Fibroblast of the conjunctiva (primary cell): Measurements from ENCODE around the gene SNAPC3.
A peak's percentile ranks its signal among the peaks of the same experiment; 100 is the strongest.
"Not testable (repeated sequence)": the region's sequence is repeated elsewhere in the genome, so short reads cannot be mapped to it uniquely, and the experiment has no call there.

Experiments used
- DNase-seq: peaks from one replicate; pipeline ENCODE4 v3.0.0-alpha.2; 2010; ENCODE audit warnings: low read depth

Gene SNAPC3

DNA sequence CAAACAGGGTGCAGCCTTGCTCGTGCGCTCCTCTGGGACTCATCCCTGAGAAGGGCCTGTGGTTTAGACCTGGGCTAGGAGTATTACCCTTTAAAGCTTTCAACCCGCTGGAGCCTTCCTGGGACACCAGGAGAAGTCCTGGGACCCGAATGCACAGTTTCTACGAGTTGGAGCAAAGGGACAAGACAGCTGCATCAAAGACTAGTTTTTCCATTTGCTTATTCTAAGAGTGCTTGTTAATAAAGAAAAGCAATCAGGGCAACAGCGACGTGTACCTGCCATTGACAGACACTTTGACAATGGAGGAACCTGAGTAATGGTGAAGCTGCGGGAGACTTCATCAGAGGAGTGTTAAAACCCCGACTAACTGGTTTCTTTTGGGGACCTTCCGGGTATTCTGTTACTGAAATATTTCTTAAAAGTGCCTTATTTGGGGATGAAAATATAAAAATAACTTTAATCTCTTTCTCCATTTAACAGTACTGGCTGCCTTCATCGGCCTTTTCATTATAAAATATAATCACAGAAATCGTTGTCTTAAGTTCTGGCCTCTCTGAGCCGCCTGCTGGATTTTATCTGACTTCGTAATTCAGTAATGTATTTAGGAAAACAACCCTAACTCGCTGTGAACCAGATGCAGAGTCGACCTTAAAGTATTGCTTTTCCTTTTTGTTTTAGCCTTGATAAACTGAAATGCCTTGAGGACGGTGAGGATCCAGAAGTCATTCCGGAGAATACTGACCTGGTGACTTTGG is 732 bp downstream of the SNAPC3 start:
- DNase-seq, result peak; percentile 13

DNA sequence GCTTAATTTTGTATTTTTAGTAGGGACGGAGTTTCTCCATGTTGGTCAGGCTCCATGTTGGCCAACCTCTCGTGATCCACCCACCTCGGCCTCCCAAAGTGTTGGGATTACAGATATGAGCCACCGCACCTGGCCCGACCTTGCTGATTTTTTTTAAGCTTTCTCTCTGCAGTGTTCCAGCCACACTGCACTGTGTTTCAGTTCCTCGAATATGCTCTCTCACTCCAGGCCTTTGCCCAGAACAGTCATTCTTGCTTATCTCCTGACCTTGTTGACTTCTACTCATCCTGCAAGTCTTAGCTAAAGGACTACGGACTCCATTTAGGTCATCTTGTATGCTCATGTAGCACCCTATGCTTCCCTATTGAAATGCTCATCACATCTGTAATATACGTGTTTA is 3.3 kb downstream of the SNAPC3 start:
- no peak for DNase-seq

DNA sequence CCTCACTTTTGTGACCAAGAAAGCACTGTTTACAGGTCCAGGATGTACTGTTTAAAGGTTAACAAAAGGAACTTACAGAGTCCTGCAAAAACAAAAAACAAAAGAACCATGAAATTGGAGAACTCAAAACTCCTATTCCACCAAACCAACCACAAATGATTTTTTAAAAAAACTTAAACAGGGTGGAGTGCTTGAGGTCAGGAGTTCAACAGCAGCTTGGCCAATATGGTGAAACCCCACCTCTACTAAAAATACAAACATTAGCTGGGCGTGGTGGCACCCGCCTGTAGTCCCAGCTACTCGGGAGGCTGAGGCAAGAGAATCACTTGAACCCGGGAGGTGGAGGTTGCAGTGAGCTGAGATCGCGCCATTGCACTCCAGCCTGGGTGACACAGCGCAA is 5.0 kb downstream of the SNAPC3 start:
- not testable (repeated sequence) for DNase-seq

DNA sequence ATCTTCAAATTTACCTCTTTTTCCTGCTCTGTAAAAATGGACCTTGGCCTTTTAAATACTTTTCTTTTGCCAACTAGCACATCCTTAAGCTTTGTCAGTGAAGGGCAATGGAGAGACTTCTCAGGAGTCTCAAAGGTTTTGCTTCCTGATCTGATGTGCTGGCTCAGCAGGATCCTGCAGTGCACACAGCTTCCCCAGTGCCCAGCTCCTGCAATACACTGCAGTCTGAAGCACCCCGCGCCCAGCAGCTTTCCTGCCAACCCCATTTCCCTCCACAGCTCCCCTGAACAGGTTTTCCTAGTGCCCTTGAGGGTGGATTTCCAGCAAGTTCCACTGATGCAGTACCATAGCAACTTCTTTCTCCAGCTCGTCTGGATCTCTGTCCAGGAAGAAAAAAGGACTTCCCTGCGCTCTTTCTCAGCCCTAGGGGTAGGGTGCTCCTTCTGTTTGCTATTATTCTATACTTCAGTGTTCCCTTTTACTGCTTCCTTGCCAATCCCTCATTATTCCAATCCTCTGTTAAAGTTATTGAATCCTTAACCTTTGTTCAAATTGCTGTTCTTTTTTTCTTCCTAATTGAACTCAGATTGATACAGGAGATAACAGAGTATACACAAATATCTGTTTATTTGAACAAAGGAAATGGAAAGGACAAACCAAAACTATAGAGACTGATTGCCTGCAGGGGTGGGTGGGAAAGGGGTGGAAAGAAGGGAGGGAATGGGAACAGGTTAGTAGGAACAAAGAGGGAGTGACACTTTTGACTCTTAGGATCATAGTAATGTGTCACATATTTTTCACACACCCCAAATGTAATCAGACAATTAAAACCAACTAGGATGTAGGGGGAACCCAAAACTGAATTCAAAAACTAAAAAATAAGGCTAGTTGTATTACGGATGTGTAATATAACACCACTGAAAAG is 8.5 kb downstream of the SNAPC3 start:
- no peak for DNase-seq

DNA sequence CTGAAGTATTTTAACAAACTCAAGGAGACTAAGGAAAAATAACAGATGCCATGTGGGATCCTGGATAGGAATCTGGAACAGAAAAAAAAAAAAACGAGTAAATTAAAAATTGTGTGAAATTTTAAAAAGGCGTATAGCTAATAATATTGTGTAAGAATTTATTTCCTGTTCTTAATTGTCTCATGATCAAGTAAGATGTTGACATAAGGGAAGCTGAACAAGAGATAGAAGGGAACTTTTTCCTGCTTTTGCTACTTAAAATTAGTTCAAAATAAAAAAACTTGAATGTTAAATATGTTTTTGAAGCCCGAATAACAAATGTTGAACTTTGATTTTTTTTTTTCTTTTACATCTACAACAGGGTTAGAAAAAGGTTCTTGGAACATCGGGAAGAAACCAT is 10.5 kb downstream of the SNAPC3 start:
- DNase-seq, result no peak

DNA sequence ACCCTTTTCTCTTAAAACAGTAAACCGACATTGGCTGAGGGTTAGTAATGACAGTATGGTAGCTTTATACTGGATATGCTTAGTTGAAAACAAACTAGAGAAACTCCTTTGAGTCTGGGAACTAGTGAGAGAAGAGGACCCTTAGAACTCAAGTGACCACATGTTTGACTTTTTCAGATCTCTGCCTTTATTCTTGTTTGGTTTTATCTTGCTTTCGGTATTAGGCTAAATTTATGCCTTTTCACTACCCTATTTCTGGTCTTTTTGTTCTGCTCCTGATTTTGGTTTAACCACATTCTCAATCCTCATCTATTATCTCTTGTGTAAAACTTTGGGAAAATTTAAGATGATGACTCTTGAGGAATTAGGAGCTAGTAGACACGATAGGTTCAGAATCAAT is 11.0 kb downstream of the SNAPC3 start:
- DNase-seq, result no peak

DNA sequence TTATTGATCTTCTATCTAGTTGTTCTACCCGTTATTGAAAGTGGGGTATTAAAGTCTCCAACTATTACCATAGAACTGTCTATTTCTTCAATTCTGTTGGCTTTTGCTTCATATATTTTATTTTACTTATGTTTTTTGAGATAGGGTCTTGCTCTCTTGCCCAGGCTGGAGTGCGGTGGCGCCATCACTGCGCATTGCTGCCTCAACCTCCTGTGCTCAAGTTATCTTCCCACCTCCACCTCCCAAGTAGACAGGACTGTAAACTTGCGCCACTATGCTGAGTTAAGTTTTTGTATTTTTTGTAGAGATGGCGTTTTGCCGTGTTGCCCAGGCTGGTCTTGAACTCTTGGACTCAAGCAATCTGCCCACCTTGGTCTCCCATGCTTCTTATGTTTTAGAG is 16.2 kb downstream of the SNAPC3 start:
- DNase-seq, result no peak

DNA sequence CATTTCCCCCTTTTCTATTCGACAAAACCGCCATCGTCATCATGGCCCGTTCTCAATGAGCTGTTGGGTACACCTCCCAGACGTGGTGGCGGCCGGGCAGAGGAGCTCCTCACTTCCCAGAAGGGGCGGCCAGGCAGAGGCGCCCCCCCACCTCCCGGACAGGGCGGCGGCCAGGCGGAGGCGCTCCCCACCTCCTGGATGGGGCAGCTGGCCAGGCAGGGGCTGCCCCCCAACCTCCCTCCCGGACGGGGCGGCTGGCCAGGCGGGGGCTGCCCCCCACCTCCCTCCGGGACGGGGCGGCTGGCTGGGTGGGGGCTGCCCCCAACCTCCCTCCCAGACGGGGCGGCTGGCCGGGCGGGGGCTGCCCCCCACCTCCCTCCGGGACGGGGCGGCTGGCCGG is 19.2 kb downstream of the SNAPC3 start:
- not testable (repeated sequence) for DNase-seq

DNA sequence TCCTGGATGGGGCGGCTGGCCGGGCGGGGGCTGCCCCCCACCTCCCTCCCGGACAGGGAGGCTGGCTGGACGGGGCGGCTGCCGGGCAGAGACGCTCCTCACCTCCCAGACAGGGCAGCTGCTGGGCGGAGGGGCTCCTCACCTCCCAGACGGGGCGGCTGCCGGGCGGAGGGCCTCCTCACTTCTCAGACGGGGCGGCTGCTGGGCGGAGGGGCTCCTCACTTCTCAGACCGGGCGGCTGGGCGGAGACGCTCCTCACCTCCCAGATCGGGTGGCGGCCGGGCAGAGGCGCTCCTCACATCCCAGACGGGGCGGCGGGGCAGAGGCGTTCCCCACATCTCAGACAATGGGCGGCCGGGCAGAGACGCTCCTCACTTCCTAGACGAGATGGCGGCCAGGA is 19.6 kb downstream of the SNAPC3 start:
- DNase-seq, result not testable (repeated sequence)

DNA sequence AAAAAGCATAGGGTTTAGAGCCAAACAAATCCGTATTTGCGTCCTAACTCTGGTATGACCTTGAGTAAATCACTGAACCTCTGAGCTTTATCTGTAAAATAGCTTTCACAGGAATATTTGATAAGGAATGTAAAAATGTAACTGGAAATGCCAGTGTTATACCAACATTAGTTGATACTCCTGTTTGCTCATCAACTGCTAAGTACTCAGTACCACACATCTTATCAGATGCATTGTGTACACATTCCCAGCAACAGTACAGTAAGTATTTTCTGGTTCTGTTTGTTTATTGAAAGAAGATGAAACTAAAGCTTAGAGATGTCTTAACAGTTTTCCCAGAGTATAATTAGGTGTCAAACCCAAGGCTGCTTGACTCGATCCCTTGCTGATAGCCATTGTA is 21.5 kb downstream of the SNAPC3 start:
- DNase-seq, result no peak

DNA sequence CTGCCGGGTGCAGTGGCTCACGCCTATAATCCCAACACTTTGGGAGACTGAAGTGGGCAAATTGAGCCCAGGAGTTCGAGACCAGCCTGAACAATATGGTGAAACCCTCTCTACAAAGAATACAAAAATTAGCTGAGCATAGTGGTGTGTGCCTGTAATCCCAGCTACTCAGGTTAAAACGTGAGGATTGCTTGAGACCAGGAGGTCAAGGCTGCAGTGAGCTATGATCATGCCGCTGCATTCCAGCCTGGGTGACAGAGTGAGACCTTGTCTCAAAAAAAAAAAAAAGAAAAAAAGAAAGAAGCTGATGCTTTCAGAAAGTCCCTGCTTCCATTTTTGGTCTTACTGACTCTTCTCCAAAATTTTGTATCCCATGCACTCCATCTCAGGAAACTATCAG is 31.3 kb downstream of the SNAPC3 start:
- DNase-seq, result no peak

DNA sequence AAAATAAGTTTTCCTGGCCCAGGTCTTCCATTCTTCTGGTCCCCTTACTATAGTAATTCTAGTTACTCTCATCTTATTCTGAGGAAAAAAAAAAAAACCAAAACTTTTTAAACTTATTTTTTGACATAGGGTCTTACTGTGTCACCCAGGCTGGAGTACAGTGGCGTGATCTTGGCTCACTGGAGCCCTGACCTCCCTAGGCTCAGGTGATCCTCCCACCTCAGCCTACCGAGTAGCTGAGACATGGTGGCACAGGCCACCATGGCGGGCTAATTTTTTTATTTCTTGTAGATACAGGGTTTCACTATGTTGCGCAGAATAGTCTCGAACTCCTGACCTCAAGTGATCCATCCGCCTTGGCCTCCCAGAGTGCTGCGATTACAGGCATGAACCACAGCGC is 38.4 kb downstream of the SNAPC3 start:
- no peak for DNase-seq

DNA sequence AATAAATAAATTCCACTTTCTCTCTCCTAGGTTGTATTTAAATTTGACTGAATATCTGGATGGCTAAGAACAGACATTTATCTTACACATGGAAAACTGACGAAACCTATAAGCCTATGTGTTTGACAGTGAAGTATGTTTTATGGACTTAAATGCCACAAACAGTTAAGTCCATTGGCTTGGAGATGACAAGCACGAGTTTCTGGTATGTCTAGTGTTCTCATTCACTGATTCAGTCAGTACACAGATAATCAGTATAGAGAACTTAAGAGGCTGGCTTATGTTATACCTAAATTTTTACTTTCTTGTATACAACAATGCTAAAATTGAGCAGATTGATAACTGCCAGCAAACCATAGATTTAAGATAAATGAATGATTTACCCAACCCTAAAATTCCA is 38.9 kb downstream of the SNAPC3 start:
- DNase-seq, result no peak

DNA sequence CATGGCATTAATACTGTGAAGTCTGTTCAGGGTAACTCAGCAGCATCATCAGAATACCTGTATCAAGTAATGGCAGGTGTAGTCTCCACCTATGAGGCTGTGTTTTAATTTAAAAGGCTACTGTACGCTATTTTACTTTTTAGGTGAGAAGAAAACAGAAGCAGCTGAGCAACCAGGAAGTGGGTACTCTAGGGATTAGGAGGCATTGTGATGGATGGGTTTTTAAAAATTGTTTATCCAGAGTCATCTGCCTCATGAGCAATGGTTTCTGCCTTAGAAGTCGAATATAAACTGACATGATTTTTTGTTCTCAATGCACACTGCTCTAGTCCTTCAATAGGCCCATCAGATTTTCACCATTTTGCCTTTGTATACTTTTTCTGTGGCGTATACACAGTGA is 45.5 kb downstream of the SNAPC3 start:
- no peak for DNase-seq

DNA sequence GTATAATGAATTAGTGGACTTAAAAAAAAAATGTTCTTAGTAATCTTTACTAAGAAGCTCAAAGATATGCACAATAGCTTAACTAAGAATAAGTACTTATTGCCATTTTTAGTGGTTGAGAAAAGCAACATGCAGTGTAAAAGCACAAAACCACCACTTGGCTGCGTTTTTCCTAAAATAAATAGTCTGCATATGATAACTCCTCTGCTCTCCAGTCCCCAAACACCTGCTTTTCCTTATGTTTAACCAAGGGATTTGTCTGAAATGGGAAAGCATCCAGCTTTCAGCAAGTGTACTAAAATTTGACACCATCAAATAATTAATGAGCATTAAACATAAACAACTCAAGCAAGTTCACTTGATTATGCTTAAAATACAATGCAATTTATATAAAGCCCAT is 46.7 kb downstream of the SNAPC3 start:
- DNase-seq, result no peak

DNA sequence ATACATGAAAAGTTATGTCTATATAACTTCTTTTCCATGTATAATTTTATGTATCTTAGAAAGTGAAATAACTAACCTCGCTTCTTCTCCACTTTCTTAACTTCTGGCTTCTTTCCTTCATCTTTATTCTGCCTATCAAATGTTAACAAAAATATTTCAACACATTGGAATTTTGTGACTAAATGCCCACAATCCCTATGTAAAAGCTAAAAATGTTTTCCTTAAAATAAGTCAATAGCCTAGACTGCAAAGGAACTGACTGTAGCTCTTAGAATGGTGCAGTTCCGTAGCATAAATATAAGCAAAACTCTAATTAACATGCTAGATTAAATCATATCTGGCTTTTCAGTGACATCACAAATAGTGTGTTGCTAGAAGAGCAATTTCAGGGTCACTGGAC is 47.2 kb downstream of the SNAPC3 start:
- DNase-seq, result no peak

DNA sequence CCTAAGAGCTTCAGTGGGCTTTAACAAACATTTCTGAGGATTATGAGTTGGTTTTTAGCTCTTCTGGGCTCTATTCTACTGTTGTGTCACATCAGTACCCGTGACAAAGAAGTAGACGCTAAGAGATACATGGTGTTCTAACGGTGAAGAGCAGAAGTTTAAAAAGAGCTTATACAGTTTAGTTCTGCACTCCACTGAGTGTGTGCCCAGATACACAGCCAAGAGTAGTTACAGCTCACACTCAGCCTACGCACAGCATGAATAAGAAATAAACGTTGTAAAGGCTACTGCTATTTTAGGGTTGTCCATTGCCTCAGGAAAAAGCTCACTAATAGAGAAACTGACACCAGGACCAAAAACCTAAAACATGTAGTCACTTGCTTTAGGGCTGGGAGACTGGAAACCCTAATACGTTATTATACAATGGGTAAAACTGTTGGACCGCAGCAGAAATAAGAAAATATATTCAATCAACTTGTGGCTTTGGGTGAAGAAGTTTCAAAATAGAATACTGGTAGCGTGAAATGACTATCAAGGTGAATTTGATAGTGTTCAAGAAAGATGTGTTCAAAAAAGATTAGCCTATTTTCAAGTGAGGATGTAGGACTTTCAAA is 53.4 kb downstream of the SNAPC3 start:
- no peak for DNase-seq

DNA sequence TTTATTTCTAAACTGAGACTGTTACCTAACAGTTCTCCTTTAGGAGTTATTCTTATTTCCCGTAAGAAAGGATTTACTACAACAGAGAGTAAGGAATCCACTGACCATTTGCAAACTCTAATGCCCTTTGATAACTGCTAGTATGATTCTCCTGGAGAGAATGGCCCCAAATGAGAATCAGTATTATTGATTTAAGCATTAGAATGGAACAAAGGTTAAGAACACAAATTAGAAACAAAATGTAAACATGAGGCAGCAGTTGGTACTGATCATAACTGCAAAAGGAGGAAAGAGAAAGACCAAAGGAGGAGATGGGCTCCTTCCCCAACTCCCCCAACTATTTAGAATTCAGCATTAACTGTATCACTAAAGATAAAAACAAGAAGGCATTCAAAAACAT is 57.4 kb downstream of the SNAPC3 start:
- DNase-seq, result no peak

DNA sequence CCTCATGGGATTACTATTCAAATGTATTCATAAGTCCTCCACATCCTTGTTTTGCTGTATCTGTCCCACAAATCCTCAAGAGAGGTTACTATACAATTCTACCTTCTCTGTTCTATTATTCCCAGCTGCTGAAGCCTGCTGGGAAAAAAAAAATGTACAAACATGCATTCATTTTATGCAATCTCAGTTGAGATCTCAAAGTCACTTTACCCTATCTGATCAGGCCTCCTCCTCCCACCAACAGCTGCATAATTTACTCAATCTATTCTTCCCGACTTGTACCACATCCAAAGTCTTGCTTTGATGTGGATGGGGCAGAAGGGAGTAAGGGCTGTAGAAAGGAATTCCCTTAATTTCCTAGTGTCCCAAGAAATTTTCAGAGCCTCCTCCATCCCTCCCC is 59.5 kb downstream of the SNAPC3 start:
- DNase-seq, result peak; percentile 8

DNA sequence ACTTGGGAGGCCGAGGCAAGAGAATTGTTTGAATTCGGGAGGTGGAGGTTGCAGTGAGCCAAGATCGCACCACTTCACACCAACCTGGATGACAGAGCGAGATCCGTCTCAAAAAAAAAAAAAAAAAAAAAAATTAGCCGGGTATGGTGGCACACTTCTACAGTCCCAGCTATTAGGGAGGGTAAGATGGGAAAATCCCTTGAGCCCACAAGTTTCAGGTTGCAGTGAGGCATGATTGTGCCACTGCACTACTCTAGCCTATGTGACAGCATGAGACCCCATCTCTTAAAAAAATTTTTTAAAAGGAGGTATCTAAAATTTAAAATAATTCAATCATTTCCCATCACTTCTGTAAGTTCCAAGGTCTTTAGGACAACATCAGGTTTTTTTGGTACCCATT is 62.1 kb downstream of the SNAPC3 start:
- DNase-seq, result no peak

DNA sequence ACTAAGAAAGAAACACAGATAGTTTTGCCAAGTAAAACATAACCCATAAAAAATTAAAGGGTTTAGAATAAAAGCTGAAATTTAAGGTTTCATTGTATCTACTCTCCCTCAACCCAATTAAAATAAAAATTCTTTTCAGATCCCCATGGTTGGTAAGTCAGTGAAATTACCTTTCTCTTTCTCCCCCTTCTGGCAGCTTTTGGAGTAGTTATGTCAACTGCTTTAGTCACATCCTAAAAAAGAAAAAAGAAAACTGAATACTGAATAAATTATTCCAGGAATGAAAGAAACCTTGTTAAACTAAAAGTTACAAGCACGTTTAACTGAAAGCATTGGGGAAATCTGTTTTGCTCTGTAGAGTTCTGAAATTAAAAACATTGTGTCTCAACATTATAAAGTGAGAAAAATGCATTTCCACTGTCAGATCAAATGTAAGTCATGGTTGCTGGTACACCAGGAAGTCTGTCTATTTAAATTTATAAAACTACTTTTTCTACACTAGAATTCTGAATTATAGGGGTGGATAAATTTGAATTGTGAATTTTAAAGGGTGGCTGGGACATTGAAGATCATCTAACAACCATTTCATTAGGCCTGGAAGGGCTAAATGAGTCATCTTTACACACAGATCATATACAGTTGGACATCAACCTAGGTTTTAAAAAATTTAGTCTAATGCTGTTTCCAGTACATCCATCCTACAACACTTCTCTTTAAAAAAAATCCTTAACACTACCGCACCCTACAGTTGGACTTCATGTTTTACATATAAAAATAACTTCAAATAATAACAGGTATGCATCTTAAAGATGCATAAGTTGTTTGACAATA is 63.4 kb downstream of the SNAPC3 start:
- DNase-seq, result no peak

DNA sequence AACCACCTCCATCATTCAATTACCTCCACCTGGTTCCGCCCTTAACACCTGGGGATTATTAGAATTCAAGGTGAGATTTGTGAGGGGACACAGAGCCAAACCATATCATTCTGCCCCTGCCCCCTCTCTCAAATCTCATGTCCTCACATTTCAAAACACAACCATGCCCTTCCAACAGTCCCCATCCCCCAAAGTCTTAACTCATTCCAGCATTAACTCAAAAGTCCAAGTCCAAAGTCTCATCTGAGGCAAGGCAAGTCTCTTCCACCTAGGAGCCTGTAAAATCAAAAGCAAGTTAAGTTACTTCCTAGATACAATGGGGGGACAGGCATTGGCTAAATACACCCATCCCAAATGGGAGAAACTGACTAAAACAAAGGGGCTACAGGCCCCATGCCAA is 69.3 kb downstream of the SNAPC3 start:
- DNase-seq, result no peak
